Measurements from ENCODE around the gene GEMIN8.

The GEMIN8 gene, protein sequence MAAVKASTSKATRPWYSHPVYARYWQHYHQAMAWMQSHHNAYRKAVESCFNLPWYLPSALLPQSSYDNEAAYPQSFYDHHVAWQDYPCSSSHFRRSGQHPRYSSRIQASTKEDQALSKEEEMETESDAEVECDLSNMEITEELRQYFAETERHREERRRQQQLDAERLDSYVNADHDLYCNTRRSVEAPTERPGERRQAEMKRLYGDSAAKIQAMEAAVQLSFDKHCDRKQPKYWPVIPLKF

GRCh38 chrX:14029425-14030173, at the start of gene GEMIN8:
Gene GEMIN8 (minus strand): TSS chrX:14029892. CDS start chrX:14021478, 8,414 bp downstream.
- DNase-seq: peak; percentile 92

- DNase-seq: no peak
Observed at GRCh38 chrX:14076639-14077038, 46.9 kb upstream of the GEMIN8 start.

DNA sequence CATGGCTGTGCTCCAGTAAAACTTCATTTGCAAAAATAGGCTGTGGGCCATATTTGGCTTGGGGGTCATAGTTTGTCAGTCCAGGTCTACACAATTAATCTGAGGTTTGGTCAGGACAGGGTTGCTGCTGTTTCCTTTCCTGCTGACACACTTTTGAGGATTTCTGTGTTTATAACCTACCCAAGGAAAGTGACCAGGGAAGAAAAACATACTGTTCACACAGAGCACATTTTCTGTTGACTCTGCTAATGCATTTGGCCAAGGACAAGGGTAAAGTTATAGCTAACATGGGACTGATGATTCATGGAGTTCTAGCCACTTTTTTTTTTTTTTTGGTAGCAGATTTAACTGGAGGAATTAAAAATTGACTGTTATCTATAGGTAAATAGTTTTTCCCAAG, 43.9 kb upstream of the GEMIN8 start:
- no peak for DNase-seq

GRCh38 chrX:14073071-14073470, 43.4 kb upstream of the GEMIN8 start:
- DNase-seq: no peak

DNA sequence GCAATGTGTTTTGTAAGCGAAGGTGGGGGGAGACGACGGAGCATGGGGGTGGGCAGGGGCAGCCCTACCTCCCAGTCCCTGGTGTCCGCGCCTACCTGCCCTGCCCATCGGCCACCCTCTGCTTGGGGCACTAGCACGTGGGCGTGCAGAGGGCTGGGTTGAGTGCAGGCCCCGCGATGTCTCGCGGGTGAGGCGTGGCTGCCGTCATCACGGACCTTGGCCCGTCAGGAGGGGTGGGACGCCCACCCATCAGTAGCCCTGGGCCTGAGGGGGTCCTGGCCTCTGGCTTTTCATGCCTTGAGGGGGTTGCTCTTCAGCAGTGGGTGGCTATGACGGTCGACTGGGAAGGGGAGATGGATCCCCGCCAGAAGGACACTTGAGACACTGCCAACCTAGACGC, 36.1 kb upstream of the GEMIN8 start:
- DNase-seq: no peak

DNA sequence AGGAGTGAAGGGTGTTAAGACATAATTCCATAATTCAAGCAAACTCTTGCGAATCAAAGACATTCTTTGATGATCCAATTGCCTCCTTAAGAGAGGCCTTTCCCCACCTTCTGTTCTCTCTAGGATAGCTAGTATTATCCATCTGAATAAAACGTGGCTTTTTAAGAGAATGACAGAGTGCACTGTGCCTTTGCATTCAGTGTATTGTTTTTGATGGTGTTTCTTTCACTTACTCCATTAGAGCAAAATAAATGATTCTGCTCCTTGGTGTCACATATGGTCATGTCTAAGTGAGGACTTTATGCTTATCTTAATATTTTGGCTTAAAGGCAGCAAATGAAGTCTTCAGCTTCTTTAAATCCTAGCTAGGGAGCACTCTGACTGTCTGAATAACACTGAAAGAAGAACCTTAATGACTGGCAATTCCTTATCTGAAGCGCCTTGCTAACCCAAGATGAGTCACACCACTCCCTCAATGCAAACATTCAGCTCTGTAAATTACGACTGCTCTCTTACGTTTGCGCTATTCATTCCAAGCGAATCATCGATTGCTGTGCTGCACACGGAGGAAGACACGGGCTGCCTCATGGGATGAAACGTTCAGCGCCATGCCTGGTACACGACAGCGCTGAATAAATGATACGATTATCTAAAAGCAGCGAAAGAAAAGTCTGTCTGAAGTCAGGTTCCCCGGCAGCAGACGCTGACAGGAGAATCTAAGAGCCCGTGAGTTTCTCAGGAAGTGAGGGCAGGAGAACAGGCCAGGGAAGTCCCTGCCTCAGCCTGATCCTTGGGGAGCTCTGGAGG, 35.1 kb upstream of the GEMIN8 start:
- no peak for DNase-seq

DNA sequence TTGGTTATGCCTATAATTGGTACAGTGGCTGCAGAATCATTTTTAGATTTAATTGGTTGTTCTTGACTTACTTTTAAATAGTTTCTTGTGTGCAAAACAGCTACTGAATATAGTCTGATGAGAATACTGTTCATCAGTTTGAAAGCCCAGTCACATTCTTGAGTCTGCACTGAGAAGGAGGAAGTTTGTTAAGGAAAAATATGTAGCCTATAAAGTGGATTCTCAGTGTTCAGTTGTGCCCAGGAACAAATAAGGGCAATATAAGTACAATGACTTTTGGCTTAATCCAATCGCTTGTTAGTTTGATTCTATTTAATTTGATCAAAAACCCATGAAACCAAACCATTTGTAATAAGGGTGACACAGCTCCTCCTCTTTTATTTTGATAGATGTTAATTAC, 32.8 kb upstream of the GEMIN8 start:
- no peak for DNase-seq

DNA sequence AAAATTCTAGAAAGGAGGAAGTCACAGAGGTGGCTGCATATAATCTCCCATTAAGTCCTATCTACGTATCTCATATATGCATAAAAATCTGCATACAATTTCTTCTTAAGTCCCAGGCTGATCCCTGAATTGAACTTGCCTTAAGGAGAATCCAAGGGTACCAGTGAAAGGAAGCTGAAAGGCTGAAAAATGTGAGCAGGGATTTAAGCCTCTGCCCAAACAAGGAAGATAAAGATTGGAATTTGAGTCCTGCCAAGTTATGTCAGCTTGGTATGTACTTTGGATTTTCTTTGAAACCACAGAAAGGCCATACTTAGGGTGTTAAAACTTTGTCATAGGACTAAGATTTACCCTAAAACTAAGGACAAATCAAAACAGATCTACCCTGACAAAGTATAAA, 26.5 kb upstream of the GEMIN8 start:
- no peak for DNase-seq

DNA sequence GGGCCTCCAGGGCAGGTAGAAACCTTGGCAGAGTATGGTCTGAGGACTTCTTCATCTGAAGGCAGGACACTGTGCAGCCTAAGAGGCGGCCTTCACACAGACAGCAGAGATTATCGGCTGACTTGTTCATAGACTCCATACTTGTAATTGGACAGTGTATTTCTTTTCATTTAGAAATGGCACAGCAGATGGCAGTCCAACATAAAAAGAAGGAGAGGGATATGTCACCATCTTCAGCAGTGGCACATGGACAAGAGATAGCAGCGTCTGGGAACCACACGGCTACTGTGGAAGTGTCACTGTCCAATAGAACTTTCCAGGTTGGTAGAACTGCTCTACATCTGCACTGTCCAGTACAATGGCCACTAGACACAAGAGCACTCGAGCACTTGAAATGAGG, 21.7 kb upstream of the GEMIN8 start:
- no peak for DNase-seq

DNA sequence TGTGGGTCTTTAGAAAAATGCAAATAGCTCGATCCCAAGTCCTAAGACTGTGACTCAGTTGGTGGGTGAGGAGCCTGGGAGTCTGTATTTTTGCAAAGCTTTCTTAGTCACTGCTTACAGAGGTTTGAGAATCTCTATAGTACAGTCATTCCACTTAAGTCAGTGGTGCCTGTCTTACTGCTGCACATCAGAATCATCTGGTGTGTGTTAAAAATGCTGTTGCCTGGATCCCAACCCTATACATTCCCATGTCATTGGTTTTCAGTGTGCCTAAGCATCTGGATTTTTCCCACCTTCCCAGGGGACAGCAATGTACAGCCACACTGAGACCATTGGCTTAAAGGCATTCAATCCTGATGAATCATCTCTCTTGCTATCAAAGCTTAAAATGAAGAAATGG, 21.0 kb upstream of the GEMIN8 start:
- no peak for DNase-seq

DNA sequence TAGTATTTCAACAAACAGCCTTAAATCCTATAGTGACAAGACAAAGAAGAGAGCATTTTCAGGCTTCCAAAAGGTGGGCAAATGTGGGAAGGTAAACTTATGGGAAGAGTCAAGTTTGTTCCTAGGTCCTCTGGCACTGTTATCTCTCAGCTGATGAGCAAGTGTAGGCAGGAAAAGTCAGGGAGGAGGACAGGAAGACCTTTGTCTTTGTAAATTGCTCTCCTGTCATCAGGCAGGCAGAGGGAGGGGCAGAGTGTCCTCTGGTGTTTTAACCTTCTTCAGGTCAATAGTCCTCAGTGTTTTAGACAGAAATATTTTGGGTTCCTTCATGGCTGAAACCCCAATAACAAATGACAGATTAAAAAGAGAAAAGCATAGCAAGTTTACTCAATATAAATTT, 13.5 kb upstream of the GEMIN8 start:
- no peak for DNase-seq

DNA sequence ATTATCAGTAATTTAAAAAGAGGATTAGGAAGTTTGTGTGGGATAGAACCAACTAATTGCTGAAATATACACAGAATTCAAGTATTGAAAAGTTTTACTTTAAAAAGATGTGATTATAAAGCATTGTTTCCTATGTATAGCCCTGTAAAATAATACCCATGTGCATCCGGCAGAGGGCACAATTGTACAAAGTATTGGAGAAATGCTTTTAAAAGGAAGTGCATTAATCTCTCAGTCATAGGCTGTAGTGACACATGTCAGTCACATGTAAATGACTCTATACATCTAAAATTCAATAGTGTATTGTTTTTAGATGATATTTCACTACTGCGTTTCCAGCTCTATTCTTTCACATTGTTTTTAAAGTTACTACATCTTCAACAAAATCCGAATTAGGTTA, 9.7 kb upstream of the GEMIN8 start:
- peak; percentile 39 for DNase-seq

GRCh38 chrX:14038375-14039085, 8.8 kb upstream of the GEMIN8 start:
- DNase-seq: no peak

GRCh38 chrX:14032406-14032805, 2.7 kb upstream of the GEMIN8 start:
- peak; percentile 69 for DNase-seq

DNA sequence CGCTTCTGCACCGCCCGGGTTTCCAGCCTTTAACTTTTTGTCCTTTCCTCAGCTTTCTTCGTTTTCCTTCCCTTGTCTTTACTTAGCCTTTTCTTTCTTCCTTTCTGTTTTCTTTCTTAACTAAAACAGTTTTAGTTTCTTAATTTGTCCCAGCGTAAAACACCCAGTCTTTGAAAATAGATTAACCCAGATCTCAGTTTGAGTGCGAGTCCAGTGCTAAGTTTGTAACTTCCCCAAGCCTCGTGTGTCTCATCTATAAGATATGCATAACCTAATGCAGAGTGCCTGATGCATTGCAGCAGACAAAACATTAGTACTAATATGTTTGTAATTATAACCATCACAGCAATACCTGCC, 460 bp upstream of the GEMIN8 start:
- DNase-seq: no peak

- DNase-seq: no peak
Observed at GRCh38 chrX:14029039-14029424, 660 bp downstream of the GEMIN8 start.

GRCh38 chrX:14028473-14028872, 1.2 kb downstream of the GEMIN8 start:
- no peak for DNase-seq

DNA sequence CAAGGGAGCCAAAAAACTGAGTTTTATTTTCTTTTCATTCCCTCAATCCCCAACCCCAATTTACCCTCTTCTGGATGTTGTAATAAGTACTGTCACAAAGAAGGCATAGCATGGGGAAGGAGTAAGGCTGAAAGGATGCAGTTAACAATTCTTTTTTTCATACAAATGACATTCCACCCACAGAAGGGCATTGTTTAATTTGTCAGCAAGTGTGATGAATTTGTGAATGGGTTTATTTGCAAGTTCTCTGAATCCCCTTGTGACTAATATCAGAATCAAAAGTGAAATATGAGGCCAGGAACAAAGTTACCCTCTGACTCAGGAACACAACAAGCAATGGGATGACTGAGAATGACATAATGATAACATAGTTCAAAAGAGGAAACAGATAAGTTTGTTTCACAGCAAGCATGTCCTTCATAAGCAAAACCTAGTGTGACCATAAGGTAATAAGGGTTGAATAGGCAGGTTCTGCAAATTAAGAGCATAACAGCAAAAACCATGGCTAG, 2.1 kb downstream of the GEMIN8 start:
- no peak for DNase-seq

DNA sequence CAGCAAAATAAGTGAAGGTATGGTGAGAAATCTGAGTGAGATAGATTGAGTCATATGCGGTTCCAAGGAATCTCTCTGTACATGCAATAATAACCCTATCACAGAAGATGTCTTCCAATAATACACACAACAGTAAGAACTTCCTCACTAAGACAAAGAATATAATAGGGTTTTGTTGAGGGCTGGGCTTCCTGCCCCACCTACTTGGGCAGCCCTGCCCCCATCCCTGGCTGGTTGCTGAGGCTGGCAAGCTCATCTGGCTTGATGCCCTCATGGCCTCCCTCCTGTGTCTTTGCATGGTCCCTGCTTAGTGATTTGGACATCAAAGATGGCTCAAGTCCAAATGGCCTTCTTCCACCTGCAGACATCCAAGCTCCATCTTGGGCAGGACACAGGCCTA, 2.7 kb downstream of the GEMIN8 start:
- DNase-seq: no peak

DNA sequence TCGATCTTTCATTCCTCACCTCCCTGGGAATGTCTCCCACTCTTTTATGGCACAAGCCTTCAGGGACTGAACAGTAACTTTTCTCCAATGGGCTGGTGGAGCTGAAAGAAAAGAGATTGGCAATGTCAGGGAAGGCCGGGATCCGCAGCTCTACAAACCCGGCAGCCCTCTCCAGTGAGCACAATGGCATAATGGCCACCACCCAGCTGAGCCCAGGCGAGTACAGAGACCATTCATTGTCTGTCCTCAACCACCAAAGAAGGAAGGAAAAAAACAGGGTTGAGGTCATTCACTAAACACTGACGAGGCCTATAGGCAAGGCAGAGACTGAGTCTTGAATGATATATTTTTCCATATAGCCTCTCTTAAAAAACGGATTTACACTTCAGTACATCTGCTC, 3.6 kb downstream of the GEMIN8 start:
- DNase-seq: no peak

- DNase-seq: no peak
Observed at GRCh38 chrX:14022019-14022418, 7.7 kb downstream of the GEMIN8 start.

GRCh38 chrX:14017399-14017798, 12.3 kb downstream of the GEMIN8 start:
- no peak for DNase-seq

DNA sequence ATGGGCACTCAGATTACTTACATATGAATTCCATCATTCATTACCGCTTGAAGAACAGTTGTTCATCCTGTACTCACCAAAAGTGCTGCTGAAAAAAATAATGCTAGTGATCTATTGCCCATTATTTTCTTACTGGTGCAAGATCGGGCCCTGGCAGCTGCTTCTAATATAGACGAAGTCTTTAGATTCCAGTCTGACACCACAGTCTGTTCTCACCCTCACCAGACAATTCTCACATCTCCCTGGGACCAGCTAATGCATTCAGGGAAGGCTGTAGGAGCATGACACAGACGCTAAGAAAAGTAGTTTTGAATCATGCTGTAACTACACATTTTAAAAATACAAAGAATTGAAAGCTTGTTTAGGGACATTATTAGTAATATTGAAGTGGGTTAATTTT, 13.8 kb downstream of the GEMIN8 start:
- DNase-seq: no peak

Measured in femur (tissue), 1 donor.